Activated CD4-positive, alpha-beta T cell treated with anti-CD3 and anti-CD28 coated beads, Interleukin-2, amount 10 ng/mL, durations not matched to agents 24 days and 14 days (primary cell): ENCODE measurements around the gene TAS2R5. TPM values are rescaled to one million over a fixed set of nuclear protein-coding genes. Genes with fewer than 3 reads are reported as not detected.
"Not testable (repeated sequence)": the region's sequence is repeated elsewhere in the genome, so short reads cannot be mapped to it uniquely, and the experiment has no call there.

Experiments
- DNase-seq: peaks from one replicate; pipeline ENCODE4 v3.0.0; 2022
- H3K27ac Mint-ChIP-seq: one replicate; pipeline ENCODE4 v1.8.0; 2022; ENCODE audit warnings: mild to moderate bottlenecking, mixed read lengths
- H3K27me3 Mint-ChIP-seq: one replicate; pipeline ENCODE4 v1.8.0; 2022; ENCODE audit warnings: mixed read lengths
- H3K36me3 Mint-ChIP-seq: one replicate; pipeline ENCODE4 v1.8.0; 2022; ENCODE audit warnings: low read depth, mild to moderate bottlenecking, mixed read lengths
- H3K4me1 Mint-ChIP-seq: one replicate; pipeline ENCODE4 v1.8.0; 2021; ENCODE audit warnings: mixed read lengths
- H3K4me3 Mint-ChIP-seq: one replicate; pipeline ENCODE4 v1.8.0; 2022; ENCODE audit warnings: mild to moderate bottlenecking, moderate library complexity, mixed read lengths
- H3K9me3 Mint-ChIP-seq: one replicate; pipeline ENCODE4 v1.8.0; 2021; ENCODE audit warnings: mixed read lengths
- intact Hi-C: fragments of 100-400 bp; cut with micrococcal nuclease; formaldehyde crosslinking; loops from one replicate; pipeline ENCODE4 v1.15.1; 2023
- total RNA-seq: library from RNA; stranded (reverse); gene quantifications from 2 replicates; pipeline ENCODE4 v1.2.3, GENCODE V29; 2022

TAS2R5 gene
- total RNA-seq, 1 donor from 2014 or later = 0.89 TPM

DNA sequence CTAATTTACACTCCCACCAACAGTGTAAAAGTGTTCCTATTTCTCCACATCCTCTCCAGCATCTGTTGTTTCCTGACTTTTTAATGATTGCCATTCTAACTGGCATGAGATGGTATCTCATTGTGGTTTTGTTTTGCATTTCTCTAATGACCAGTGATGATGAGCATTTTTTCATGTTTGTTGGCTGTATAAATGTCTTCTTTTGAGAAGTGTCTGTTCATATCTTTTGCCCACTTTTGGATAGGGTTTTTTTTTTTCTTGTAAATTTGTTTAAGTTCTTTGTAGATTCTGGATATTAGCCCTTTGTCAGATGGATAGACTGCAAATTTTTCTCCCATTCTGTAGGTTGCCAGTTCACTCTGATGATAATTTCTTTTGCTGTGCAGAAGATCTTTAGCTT, 32.4 kb downstream of the TAS2R5 start:
- H3K4me3 Mint-ChIP-seq, H3K36me3 Mint-ChIP-seq, DNase-seq, H3K27me3 Mint-ChIP-seq, H3K27ac Mint-ChIP-seq, intact Hi-C loops, H3K4me1 Mint-ChIP-seq: not testable (repeated sequence)
- H3K9me3 Mint-ChIP-seq = peaks cover 18% of the 10 kb centered on the region

DNA sequence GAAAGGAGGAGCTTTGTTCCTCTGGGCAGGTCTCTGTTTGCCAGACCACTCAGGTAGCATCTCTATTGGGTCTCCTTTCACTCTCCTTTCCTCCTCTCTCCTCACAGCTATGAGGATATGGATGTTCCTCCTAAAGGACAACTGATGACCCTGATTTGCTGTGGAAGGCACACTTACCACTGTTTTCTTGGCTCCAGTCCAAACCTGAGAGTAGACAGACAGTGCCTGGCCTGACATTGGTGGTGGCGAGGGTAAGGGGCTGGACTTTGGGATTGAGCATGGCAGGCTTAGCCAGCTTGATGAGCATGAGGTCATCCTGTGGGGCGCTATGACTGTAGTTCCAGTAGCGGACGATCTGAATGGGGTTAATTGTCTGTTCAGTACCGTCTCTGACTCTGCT, 47.7 kb downstream of the TAS2R5 start:
- Mint-ChIP-seq H3K4me1 (no peaks in the 10 kb centered on the region), H3K27me3 (no peaks in the 10 kb centered on the region), H3K4me3 (no peak overlapping the region), H3K9me3 (no peaks in the 10 kb centered on the region), H3K27ac (no peak overlapping the region), H3K36me3 (no peaks in the 10 kb centered on the region)
- intact Hi-C loops = no loop called here
- DNase-seq = no peak

DNA sequence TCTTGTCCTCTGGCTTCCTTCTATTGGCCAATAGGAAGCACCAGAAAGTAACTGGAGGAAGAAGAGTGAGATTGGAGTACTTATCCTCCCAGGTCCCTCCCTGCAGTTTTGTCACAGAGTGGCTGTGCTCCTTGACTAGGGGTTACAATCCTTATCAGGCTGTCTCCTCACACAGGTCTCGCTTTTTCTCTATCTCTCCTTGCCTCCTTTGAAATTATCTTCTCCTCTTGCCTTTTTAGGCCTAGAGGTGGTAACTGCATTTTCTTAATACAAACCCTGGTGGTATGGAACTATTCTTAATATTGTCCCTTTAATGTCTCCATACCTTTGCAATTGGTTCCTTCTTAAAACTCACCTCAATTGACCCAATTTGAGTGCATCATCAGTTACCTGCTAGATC, 48.6 kb downstream of the TAS2R5 start:
- Mint-ChIP-seq H3K36me3 (no peaks in the 10 kb centered on the region), H3K4me3 (no peak overlapping the region), H3K9me3 (no peaks in the 10 kb centered on the region), H3K27ac (no peak overlapping the region), H3K4me1 (no peaks in the 10 kb centered on the region), H3K27me3 (no peaks in the 10 kb centered on the region)
- intact Hi-C loops = no loop called here
- no peak for DNase-seq

DNA sequence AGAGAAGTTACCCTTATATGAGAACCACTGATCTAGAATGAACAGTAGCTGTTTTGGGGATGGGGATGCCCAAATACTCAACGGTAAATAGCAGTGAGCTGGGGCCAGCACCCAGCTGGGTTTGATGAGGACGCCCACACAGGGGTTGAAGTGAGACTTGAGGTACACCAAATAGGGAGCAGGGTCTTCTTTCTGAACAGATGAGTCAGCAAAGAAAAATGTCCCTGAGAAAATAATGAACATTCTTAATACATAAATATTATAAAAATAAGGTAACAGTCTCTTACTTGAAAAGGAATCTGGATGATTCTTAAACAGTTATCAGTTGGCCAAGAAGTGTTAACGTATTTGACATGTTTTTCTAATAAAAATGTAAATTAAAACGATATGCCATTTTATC, 49.2 kb downstream of the TAS2R5 start:
- intact Hi-C loops = no loop called here
- Mint-ChIP-seq H3K4me3 (no peak overlapping the region), H3K27me3 (no peaks in the 10 kb centered on the region), H3K4me1 (no peaks in the 10 kb centered on the region), H3K27ac (no peak overlapping the region), H3K9me3 (no peaks in the 10 kb centered on the region), H3K36me3 (no peaks in the 10 kb centered on the region)
- no peak for DNase-seq

DNA sequence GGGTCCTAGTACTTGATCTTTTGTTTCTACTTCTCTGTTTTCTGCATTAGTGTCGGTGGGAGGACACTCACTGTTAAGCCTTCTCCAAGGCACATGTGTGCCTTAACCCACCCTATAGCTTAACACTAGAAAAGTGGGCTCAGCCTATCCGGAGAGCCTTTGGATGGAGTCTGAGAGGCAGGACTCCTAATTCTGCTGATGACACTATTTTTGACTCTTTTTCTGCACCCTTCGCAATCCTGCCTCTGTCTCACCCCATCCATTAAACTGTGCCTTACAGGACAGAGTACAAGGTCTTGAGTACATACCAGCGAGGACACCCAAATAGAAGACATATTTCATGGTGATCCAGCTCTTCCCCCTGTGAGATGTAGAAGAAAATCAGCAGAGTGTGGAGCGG, 50.7 kb downstream of the TAS2R5 start:
- Mint-ChIP-seq H3K27me3 (no peaks in the 10 kb centered on the region), H3K36me3 (no peaks in the 10 kb centered on the region), H3K9me3 (no peaks in the 10 kb centered on the region), H3K27ac (no peak overlapping the region), H3K4me1 (no peaks in the 10 kb centered on the region), H3K4me3 (no peak overlapping the region)
- DNase-seq = no peak
- intact Hi-C loops = no loop called here

Other genes starting within 250 kb of the TAS2R5 start
- 146 and 151 TPM in 2 replicates for gene AGK, start 238.8 kb upstream of the TAS2R5 start, total RNA-seq
- 33.3 and 35.1 TPM in 2 replicates for gene DENND11, start 88.1 kb upstream of the TAS2R5 start, total RNA-seq
- not detected in 2 replicates for gene WEE2, start 81.9 kb upstream of the TAS2R5 start, total RNA-seq
- 264 and 266 TPM in 2 replicates for gene SSBP1, start 51.9 kb upstream of the TAS2R5 start, total RNA-seq
- 1.2 and 2.2 TPM in 2 replicates for gene TAS2R3, start 26.1 kb upstream of the TAS2R5 start, total RNA-seq
- 1.0 TPM in 2 replicates for gene TAS2R4, start 13.5 kb upstream of the TAS2R5 start, total RNA-seq
- gene PRSS37, start 51.3 kb downstream of the TAS2R5 start, total RNA-seq = not detected in 2 replicates
- gene OR9A4, start 126.2 kb downstream of the TAS2R5 start, total RNA-seq = not detected in 2 replicates
- not detected in 2 replicates for gene CLEC5A, start 156.8 kb downstream of the TAS2R5 start, total RNA-seq
- gene TAS2R38, start 183.6 kb downstream of the TAS2R5 start, total RNA-seq = not detected in 2 replicates
- gene MGAM, start 205.7 kb downstream of the TAS2R5 start, total RNA-seq = not detected in 2 replicates